DND-41 (cell line): Measurements from ENCODE around the gene CNOT6L.

ENCODE experiments used
- EZH2 ChIP-seq: IDR thresholded peaks from 3 replicates; pipeline ENCODE4 v1.6.1; 2012; ENCODE audit warnings: borderline replicate concordance, low read depth, mild to moderate bottlenecking, moderate library complexity, low read length, inconsistent platforms; ENCODE audit not compliant: severe bottlenecking
- TF ChIP-seq, protein P1 (sequence below): IDR thresholded peaks from 2 replicates; pipeline ENCODE4 v1.5.1; 2012; ENCODE audit warnings: borderline replicate concordance, low read length, moderate library complexity, mild to moderate bottlenecking; ENCODE audit not compliant: poor library complexity, severe bottlenecking; ENCODE audit errors: extremely low read depth

DNA sequence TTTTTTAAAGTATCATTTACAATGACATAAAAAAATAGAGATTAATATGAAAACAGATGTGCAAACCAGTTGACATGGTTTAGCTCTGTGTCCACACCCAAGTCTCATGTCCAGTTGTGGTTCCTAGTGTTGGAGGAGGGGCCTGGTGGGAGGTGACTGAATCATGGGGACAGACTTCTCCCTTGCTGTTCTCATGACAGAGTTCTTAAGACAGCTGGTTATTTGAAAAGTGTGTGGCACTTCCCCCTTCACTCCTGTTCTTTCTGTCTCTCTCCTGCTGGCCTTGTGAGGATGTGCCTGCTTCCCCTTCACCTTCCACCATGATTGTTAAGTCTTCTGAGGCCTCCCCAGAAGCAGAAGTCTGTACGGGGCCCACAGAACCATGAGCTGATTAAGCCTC lies 23.8 kb downstream of the CNOT6L start:
- TF ChIP-seq, protein P1, sequence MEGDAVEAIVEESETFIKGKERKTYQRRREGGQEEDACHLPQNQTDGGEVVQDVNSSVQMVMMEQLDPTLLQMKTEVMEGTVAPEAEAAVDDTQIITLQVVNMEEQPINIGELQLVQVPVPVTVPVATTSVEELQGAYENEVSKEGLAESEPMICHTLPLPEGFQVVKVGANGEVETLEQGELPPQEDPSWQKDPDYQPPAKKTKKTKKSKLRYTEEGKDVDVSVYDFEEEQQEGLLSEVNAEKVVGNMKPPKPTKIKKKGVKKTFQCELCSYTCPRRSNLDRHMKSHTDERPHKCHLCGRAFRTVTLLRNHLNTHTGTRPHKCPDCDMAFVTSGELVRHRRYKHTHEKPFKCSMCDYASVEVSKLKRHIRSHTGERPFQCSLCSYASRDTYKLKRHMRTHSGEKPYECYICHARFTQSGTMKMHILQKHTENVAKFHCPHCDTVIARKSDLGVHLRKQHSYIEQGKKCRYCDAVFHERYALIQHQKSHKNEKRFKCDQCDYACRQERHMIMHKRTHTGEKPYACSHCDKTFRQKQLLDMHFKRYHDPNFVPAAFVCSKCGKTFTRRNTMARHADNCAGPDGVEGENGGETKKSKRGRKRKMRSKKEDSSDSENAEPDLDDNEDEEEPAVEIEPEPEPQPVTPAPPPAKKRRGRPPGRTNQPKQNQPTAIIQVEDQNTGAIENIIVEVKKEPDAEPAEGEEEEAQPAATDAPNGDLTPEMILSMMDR: no peak
- no peak for TF ChIP-seq EZH2
